ENCODE measurements around the gene ACOT4.
"Not testable (repeated sequence)": the region's sequence is repeated elsewhere in the genome, so short reads cannot be mapped to it uniquely, and the experiment has no call there.

The ACOT4 gene

DNA sequence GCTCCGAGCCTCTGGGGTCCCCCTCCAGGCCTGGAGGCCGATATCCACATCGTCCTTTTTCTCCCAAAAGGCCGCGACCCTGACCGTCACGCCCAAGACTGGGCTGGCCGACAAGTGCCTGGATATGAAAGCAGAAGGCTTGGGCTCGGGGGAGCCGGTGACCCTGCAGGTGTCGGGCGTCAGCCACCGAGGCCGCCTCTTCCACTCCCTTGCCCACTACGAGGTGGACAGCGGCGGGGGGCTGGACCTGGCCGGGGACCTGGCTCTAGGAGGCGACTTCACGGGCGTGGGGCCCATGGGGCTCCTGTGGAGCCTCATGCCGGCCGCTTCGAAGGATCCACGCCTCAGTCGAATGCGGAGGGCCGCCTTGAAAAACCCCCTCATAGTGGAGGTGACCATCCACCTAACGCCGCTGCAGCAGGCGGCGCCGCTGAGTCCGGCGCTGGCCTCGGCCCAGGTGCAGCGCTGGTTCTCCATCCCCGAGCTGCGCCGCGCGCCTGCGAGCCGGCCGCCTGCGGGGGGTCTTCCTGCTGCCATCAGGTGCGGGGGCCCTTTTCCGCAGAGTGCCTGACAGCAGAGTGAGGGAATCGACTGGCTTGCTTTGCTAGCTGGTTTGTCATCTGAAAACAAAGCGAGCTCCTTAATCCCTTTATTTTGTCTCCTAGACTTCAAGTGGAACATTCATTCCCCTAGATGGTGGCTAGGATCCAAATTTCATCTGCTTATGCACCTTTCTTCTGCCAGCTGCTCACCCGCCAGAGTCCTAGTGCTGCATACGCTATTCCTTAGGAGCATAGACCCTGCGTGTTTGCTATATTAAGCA is 42.5 kb downstream of the ACOT4 start:
- peak in 2 of 4 experiments; percentile 3 to 15 for DNase-seq

DNA sequence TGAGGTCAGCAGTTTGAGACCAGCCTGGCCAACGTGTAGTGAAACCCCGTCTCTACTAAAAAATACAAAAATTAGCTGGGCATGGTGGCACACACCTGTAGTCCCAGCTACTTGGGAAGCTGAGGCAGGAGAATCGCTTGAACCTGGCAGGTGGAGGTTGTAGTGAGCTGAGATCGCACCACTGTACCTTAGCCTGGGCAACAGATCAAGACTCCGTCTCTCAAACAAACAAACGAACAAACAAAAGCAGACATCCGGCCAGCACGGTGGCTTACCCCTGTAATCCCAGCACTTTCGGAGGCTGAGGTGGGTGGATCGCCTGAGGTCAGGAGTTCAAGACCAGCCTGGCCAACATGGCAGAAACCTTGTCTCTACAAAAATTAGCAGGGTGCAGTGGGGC is 44.7 kb downstream of the ACOT4 start:
- not testable (repeated sequence) for DNase-seq

GRCh38 chr14:73637830-73638229 is 46.2 kb downstream of the ACOT4 start:
- DNase-seq = no peak

DNA sequence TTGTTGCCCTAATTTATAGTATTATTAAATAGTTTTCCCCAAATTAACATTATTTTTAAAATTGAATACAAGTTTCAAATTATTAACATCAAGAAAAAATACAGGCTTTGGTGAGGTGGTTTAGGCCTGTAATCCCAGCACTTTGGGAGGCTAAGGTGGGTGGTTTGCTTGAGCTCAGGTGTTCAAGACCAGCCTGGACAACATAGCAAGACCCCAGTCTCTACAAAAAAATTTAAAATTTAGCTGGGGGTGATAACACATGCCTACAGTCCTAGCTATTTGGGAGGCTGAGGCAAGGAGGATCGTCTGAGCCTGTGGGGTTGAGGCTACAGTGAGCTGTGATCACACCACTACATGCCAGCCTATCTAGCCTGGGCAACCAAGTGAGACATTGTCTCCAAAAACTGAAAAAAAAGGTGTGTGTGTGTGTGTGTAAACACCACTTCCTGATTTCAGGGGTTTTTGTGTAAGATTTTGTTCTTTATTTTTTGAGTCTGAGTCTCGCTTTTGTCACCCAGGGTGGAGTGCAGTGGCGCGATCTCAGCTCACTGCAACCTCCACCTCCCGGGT is 49.2 kb downstream of the ACOT4 start:
- no peak for DNase-seq

DNA sequence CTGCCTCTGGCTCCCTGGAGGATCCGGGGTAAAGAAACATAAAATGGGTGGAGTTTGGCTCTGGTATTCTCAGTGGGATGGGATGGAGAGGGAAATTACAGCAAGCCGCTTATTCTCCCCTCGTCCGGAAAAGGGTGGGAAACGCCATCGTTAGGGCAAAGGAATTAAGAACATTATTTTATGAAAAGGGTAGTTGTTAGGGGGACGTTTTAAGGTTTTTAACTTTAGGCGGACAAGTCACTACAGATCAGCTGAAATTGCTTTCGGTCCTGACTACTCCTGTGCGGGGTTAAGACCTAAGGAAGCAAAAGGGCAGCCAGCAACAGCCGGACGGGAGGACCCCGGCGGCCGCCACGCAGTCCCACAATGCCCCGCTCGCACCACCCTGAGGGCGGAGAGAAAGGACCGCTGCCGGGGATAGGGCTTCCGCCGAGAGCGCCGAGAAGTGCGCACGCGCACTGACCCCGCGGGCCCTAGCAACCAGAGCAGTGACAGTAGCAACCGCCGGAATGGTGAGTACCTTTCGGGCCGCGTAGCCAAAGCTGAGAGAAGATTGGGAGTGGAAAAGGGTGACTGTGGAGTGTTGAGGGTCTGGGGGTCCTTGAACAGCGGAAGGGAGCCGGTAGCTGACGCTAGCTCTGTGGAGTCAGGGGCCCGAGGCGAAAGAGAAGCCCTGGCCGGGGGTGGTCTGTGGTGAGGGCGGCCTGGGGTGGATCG is 53.0 kb downstream of the ACOT4 start, which contains the start of gene DNAL1:
TSS of gene DNAL1 (plus strand) at position 456 of the 717 bp plus-strand sequence. CDS start at position 510, 54 bp downstream.
- peak; percentile 96 to 98 (median 96) for DNase-seq

DNA sequence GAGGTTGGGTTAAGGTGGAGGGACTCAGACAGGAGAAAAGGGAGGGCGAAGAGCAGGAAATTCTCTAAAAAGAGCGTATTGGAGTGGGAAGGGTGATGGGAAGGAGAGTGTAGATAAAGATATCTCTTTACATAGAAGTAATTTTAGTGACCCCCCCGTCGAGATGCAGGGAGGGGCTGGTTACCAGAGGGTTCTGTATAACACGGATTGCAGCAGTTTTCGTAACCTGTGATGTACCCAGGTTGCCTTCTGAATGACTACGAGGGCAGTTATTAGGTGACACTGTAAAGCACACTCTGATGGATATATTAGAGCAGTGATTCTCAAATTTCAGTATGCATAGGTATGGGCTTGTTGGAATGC is 53.6 kb downstream of the ACOT4 start:
- DNase-seq = no peak

Measured in suppressor macrophage (primary cell).